Measurements from ENCODE around the gene PDE8B. TPM values are rescaled to one million over a fixed set of nuclear protein-coding genes. Genes with fewer than 3 reads are reported as not detected.

PDE8B gene
- polyA plus RNA-seq, 3 donors = 5.0 to 5.6 (median 5.3) TPM

GRCh38 chr5:77230727-77231470, 20.4 kb downstream of the PDE8B start:
- DNase-seq = no peak

DNA sequence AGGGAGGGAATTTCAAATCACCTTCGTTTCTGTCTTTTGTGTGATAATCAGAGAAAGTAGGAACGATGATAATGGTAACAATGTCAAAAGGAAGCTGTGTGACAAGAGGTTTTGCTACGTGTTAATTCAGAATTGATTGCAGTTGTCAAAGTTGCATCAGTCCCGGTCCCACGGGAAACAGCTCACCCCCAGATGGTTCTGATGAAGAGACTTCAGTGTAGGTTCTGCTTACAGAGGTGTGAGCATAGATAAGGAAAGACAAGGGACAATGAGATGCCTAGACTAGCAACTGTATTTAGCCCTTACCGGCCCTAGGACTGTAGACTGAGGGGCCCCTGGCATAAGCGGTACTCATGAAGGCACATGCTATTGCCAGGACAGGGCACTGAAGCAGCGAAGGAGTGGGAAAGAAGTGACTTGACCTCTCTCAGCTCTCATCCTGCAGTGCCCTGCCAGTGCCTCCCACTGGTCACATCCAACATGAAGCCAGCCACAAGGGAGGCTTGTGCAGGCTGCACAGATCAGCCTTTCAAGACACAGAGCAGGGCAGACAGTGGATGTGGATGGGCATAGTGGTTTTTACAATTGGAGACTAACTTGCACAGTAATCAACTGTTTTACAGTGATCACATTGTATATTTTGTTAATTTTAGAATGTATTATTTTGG, 21.1 kb downstream of the PDE8B start:
- DNase-seq = no peak

- no peak for DNase-seq
Measured at GRCh38 chr5:77232574-77233358, 22.3 kb downstream of the PDE8B start.

GRCh38 chr5:77235846-77236721, 25.6 kb downstream of the PDE8B start:
- no peak for DNase-seq

- DNase-seq = no peak
Measured at GRCh38 chr5:77239126-77239741, 28.8 kb downstream of the PDE8B start.

- no peak for DNase-seq
Measured at GRCh38 chr5:77241444-77241843, 31.0 kb downstream of the PDE8B start.

DNA sequence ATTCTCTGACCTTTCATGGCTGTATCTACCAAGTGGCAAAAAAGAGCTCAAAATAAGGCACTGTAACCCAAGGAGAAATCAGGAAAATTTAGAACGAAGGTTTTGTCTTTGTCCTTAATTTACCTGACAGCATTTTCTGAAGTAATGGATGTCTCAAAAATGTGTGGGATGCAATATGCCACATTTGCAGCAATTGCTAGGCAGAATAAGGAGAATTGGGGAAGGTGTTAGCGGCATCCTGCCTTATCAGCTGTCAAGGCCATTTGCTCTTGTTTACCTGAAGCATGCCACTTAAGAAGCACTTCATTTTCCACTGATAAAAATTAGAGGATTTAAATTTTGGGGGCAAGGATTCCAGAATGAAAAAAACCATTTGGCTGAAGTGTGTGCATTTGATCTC, 39.0 kb downstream of the PDE8B start:
- DNase-seq = no peak

DNA sequence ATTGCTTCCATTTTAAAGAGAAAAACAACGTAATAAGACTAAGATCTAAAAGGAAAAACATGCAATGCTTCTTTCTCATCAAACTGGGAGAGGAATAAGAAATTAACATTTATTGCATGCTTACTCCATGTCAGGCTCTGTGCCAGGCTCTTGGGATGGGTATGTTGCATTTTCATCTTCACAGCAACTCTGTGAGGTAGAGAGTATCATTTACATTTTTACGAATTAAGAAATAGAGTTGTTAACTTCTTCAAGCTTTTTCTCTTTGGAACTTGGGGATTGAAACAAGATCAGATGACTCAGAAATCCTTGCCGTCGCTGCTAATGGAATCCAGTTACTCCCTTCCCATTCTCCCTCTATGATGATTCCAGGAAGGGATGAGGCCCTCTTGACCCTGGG, 39.5 kb downstream of the PDE8B start:
- no peak for DNase-seq

DNA sequence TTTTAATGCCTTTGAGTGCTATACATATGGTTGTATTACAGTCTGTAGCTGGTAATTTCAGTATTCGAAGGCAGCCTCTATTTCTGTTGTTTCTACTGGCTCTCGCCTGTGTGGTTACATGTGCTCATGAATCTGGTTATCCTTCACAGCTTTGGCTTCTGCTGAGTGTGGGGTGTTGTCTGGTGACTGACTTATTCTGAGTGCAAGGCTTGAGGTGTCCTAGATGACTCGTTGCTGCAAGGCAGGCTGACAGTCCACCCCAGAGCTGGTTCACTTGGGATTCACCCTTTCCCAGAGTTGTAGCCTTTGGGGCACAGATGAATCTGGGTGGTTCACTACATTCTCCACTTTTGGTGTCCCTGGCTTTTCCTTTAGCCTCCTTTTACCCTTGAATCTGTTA, 41.4 kb downstream of the PDE8B start:
- DNase-seq = no peak

DNA sequence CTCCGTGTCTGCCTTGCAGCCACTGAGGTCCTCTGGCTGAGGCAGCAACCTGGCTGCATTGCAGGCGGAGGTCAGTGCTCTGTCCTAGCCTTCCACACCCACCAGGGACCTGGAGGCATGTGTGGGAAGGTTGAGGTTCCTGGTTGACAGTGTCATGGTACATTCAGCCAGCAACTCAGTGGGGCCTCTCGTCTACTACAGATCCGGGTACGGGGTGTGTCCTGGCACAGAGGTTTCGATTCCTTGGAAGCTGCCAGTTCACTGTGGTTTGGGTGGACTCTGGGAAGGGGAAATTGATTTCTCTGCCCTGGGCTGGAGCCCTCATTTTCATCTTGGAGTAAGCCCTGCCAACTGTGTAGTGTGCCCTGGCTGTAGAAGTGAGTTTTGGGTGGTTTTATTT, 45.1 kb downstream of the PDE8B start:
- DNase-seq = no peak

- no peak for DNase-seq
Measured at GRCh38 chr5:77256406-77256805, 45.9 kb downstream of the PDE8B start.

- no peak for DNase-seq
Measured at GRCh38 chr5:77258652-77259051, 48.2 kb downstream of the PDE8B start.

- no peak for DNase-seq
Measured at GRCh38 chr5:77259476-77259875, 49.0 kb downstream of the PDE8B start.

- no peak for DNase-seq
Measured at GRCh38 chr5:77262697-77263096, 52.2 kb downstream of the PDE8B start.

GRCh38 chr5:77266291-77266690, 55.8 kb downstream of the PDE8B start:
- no peak for DNase-seq

- no peak for DNase-seq
Measured at GRCh38 chr5:77267496-77267895, 57.0 kb downstream of the PDE8B start.

DNA sequence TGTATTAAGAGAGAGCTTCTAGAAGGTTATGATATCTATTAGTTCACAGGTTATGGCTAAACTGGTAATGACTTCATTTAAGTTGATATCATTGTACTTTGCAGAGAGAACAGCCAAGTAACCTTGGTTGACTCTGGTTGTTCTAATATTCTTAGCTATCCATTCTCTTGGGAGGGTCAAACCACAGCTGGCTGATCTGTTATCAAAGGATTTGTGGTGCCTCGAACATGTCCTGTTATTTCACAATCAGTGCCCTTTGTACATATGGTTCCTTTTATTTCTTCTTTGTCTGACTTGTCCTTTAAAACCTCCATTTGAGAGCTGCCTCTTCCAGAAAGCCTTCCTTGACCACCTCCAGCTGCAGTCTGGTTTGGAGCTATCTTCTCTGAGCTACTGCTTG, 61.7 kb downstream of the PDE8B start:
- DNase-seq = no peak

DNA sequence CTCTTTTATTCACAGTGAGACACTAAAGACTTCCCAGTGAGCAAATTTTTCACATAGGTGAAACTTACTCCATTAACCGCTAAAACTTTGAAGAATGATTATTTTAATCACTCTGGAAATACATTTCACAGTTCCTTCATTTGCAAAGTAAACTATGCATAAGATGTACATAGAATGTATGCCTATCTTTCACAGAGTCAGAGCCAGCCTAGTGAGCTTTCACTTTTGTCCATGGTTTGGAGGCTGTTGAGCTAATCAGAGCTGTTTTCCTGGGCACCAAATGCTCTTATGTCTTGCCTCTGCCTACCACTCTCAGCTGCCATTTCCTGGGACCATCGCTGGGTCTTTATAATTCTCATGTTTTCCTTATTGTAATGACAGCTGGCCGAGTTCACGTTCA, 67.3 kb downstream of the PDE8B start:
- no peak for DNase-seq

DNA sequence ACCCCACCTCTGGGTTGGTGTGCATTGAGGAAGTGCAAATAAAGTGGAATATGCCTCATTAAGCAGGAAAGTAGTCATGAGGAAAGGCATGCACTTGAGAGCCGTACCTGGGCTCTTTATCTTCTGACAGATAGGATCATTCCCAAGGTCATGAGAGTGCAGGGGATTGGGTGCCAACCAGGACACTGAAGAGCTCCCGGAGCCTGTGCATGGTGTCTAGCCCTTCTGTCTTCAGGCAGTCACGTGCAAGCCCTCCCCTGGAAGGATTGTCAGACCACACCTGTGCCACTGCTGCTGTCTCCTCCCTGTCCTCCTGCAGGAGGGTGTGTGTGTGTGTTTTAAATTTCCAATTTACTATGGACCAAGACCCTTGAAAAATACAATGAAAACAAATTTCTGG, 69.6 kb downstream of the PDE8B start:
- DNase-seq = no peak

GRCh38 chr5:77281969-77282336, 71.5 kb downstream of the PDE8B start:
- no peak for DNase-seq

DNA sequence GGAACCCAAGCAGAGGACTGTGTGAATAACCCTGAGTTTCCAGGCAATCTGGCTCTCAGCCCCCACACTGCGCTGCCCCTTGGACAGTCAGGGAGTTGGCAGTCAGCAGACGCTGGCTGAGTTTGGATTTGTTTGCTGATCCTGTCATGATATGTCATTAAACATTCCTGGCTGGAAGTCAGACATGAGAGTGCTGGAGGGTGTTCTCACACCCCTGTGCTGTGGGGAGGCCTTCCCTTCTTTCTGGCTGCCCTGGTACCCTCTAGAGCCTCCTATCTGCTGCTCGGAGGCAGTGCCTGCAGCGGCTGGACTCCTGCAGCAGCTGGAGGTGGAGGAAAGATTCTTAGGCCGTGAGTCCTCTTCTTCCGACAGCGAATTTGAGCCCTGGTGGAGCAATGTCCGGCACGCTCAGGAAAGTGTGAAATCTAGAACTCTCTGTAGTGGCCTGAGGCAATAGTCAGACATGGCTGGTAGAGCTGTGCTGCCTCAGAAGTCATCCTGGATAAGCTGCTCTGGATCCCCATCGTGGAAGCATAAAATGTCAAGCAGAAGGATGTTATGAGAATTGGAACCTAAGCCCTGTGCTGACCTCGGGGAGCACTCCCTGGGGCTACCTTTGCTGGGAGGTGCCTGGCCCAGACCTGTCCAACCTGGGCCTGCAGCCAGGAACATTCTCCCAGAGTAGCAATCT, 72.0 kb downstream of the PDE8B start:
- DNase-seq = no peak
